IPS-18a (cell line): Measurements from ENCODE around the gene GRM7.

Experiments
- H3K27ac ChIP-seq: one replicate; pipeline ENCODE4 v1.5.1; 2013; ENCODE audit warnings: low read length
- H3K27me3 ChIP-seq: one replicate; pipeline ENCODE4 v1.6.1; 2013; ENCODE audit warnings: mild to moderate bottlenecking, low read length; ENCODE audit not compliant: control insufficient read depth, insufficient read depth
- H3K36me3 ChIP-seq: one replicate; pipeline ENCODE4 v1.6.1; 2013; ENCODE audit warnings: low read depth, low read length; ENCODE audit not compliant: control insufficient read depth
- H3K4me1 ChIP-seq: one replicate; pipeline ENCODE4 v1.6.1; 2013; ENCODE audit warnings: low read depth, low read length; ENCODE audit not compliant: control insufficient read depth
- H3K4me3 ChIP-seq: one replicate; pipeline ENCODE4 v1.5.1; 2013; ENCODE audit warnings: low read length
- H3K9ac ChIP-seq: one replicate; pipeline ENCODE4 v1.6.1; 2013; ENCODE audit warnings: mild to moderate bottlenecking, low read length, moderate library complexity
- H3K9me3 ChIP-seq: one replicate; pipeline ENCODE4 v1.6.1; 2013; ENCODE audit warnings: low read depth, low read length; ENCODE audit not compliant: control insufficient read depth

Gene GRM7

GRCh38 chr3:7504886-7505775 is 644.2 kb downstream of the GRM7 start:
- Histone ChIP-seq H3K4me3 (no peak overlapping the region), H3K36me3 (no peaks in the 10 kb centered on the region), H3K27ac (no peak overlapping the region), H3K4me1 (no peaks in the 10 kb centered on the region), H3K9me3 (no peaks in the 10 kb centered on the region), H3K9ac (no peak overlapping the region), H3K27me3 (no peaks in the 10 kb centered on the region)

GRCh38 chr3:7506606-7507180 is 645.8 kb downstream of the GRM7 start:
- Histone ChIP-seq H3K9ac (no peak overlapping the region), H3K9me3 (no peaks in the 10 kb centered on the region), H3K27ac (no peak overlapping the region), H3K36me3 (no peaks in the 10 kb centered on the region), H3K4me3 (no peak overlapping the region), H3K4me1 (no peaks in the 10 kb centered on the region), H3K27me3 (no peaks in the 10 kb centered on the region)

GRCh38 chr3:7508821-7509220 is 647.9 kb downstream of the GRM7 start:
- no peak overlapping the region for H3K27ac ChIP-seq
- no peaks in the 10 kb centered on the region for H3K4me1 ChIP-seq
- no peak overlapping the region for H3K9ac ChIP-seq
- H3K4me3 ChIP-seq = no peak overlapping the region
- no peaks in the 10 kb centered on the region for H3K27me3 ChIP-seq
- H3K9me3 ChIP-seq = no peaks in the 10 kb centered on the region
- no peaks in the 10 kb centered on the region for H3K36me3 ChIP-seq

- Histone ChIP-seq H3K27me3 (no peaks in the 10 kb centered on the region), H3K9ac (no peak overlapping the region), H3K9me3 (no peaks in the 10 kb centered on the region), H3K36me3 (no peaks in the 10 kb centered on the region), H3K4me3 (no peak overlapping the region), H3K27ac (no peak overlapping the region), H3K4me1 (no peaks in the 10 kb centered on the region)
These were observed 651.1 kb downstream of the GRM7 start for GRCh38 chr3:7512048-7512447.

- no peaks in the 10 kb centered on the region for H3K9me3 ChIP-seq
- H3K9ac ChIP-seq = no peak overlapping the region
- H3K4me1 ChIP-seq = no peaks in the 10 kb centered on the region
- H3K27me3 ChIP-seq = no peaks in the 10 kb centered on the region
- no peaks in the 10 kb centered on the region for H3K36me3 ChIP-seq
- no peak overlapping the region for H3K27ac ChIP-seq
- no peak overlapping the region for H3K4me3 ChIP-seq
These were observed 657.1 kb downstream of the GRM7 start for GRCh38 chr3:7518026-7518425.

GRCh38 chr3:7518456-7518855 is 657.5 kb downstream of the GRM7 start:
- Histone ChIP-seq H3K4me3 (no peak overlapping the region), H3K27me3 (no peaks in the 10 kb centered on the region), H3K36me3 (no peaks in the 10 kb centered on the region), H3K4me1 (no peaks in the 10 kb centered on the region), H3K9ac (no peak overlapping the region), H3K9me3 (no peaks in the 10 kb centered on the region), H3K27ac (no peak overlapping the region)

- no peak overlapping the region for H3K27ac ChIP-seq
- H3K27me3 ChIP-seq = no peaks in the 10 kb centered on the region
- no peaks in the 10 kb centered on the region for H3K9me3 ChIP-seq
- no peaks in the 10 kb centered on the region for H3K36me3 ChIP-seq
- no peak overlapping the region for H3K9ac ChIP-seq
- no peak overlapping the region for H3K4me3 ChIP-seq
- H3K4me1 ChIP-seq = no peaks in the 10 kb centered on the region
These were observed 659.1 kb downstream of the GRM7 start for GRCh38 chr3:7520059-7520458.

GRCh38 chr3:7520593-7520992 is 659.7 kb downstream of the GRM7 start:
- H3K36me3 ChIP-seq = no peaks in the 10 kb centered on the region
- H3K27ac ChIP-seq = no peak overlapping the region
- no peak overlapping the region for H3K4me3 ChIP-seq
- no peaks in the 10 kb centered on the region for H3K4me1 ChIP-seq
- H3K9me3 ChIP-seq = no peaks in the 10 kb centered on the region
- H3K27me3 ChIP-seq = no peaks in the 10 kb centered on the region
- H3K9ac ChIP-seq = no peak overlapping the region

GRCh38 chr3:7536510-7536909 is 675.6 kb downstream of the GRM7 start:
- no peaks in the 10 kb centered on the region for H3K27me3 ChIP-seq
- H3K9me3 ChIP-seq = no peaks in the 10 kb centered on the region
- no peaks in the 10 kb centered on the region for H3K36me3 ChIP-seq
- no peak overlapping the region for H3K9ac ChIP-seq
- no peak overlapping the region for H3K27ac ChIP-seq
- no peaks in the 10 kb centered on the region for H3K4me1 ChIP-seq
- H3K4me3 ChIP-seq = no peak overlapping the region

- Histone ChIP-seq H3K27ac (no peak overlapping the region), H3K9me3 (no peaks in the 10 kb centered on the region)
These were observed 676.0 kb downstream of the GRM7 start for GRCh38 chr3:7536921-7537320.

GRCh38 chr3:7543294-7543880 is 682.5 kb downstream of the GRM7 start:
- H3K27me3 ChIP-seq = no peaks in the 10 kb centered on the region
- no peak overlapping the region for H3K9ac ChIP-seq
- H3K36me3 ChIP-seq = no peaks in the 10 kb centered on the region
- no peak overlapping the region for H3K27ac ChIP-seq
- H3K4me3 ChIP-seq = no peak overlapping the region
- no peaks in the 10 kb centered on the region for H3K4me1 ChIP-seq
- no peaks in the 10 kb centered on the region for H3K9me3 ChIP-seq

More at GRCh38 chr3:7536921-7537320, 676.0 kb downstream of the GRM7 start:
- Histone ChIP-seq H3K9ac (no peak overlapping the region), H3K36me3 (no peaks in the 10 kb centered on the region), H3K27me3 (no peaks in the 10 kb centered on the region), H3K4me1 (no peaks in the 10 kb centered on the region), H3K4me3 (no peak overlapping the region)
